Measurements from ENCODE around the gene PTPN22. TPM values are rescaled to one million over a fixed set of nuclear protein-coding genes. Genes with fewer than 3 reads are reported as not detected.
A peak's percentile ranks its signal among the peaks of the same experiment; 100 is the strongest.

The PTPN22 gene
- total and polyA plus RNA-seq, 3 donors from 2014 or later: 0.39 to 1.6 (median 1.4) TPM

- no peak for TF ChIP-seq POLR2A (IDR thresholded peaks at IDR 0.05)
- TF ChIP-seq CTCF (IDR thresholded peaks at IDR 0.05): no peak
- no peaks in the 10 kb centered on the region for H3K27me3 ChIP-seq
- H3K27ac ChIP-seq: no peak overlapping the region
- no peak overlapping the region for H3K4me3 ChIP-seq
- H3K9me3 ChIP-seq: no peaks in the 10 kb centered on the region
- WGBS, 2 donors: 88% methylated on average over 2 of the region's 2 CpGs
- DNase-seq: no peak
- no peaks in the 10 kb centered on the region for H3K36me3 ChIP-seq (ENCODE audit: low read depth, missing control alignments)
- intact Hi-C loops (cut with DNase I; ENCODE audit: low total_unique reads): loop anchor here (10.0 kb wide), 1 partner anchor 450 kb away; no protein-coding TSS in a partner anchor
- no peaks in the 10 kb centered on the region for H3K4me1 ChIP-seq
These were observed 36.8 kb downstream of the PTPN22 start for GRCh38 chr1:113834716-113835115.

- TF ChIP-seq POLR2A (IDR thresholded peaks at IDR 0.05) (no peak), CTCF (IDR thresholded peaks at IDR 0.05) (no peak)
- H3K4me3 ChIP-seq: no peak overlapping the region
- no peaks in the 10 kb centered on the region for H3K27me3 ChIP-seq
- no peak overlapping the region for H3K27ac ChIP-seq
- intact Hi-C loops (cut with DNase I; ENCODE audit: low total_unique reads): loop anchor here (10.0 kb wide), 1 partner anchor 455 kb away; no protein-coding TSS in a partner anchor
- H3K9me3 ChIP-seq: no peaks in the 10 kb centered on the region
- no peak for DNase-seq
- H3K36me3 ChIP-seq (ENCODE audit: low read depth, missing control alignments): no peaks in the 10 kb centered on the region
- 83 to 87% methylated on average over 3 of the region's 3 CpGs for WGBS, 2 donors
- H3K4me1 ChIP-seq: no peaks in the 10 kb centered on the region
These were observed 41.5 kb downstream of the PTPN22 start for GRCh38 chr1:113830039-113830438.

GRCh38 chr1:113821916-113822315, 49.6 kb downstream of the PTPN22 start:
- no peak overlapping the region for H3K27ac ChIP-seq
- TF ChIP-seq CTCF (IDR thresholded peaks at IDR 0.05): no peak
- TF ChIP-seq POLR2A (IDR thresholded peaks at IDR 0.05): no peak
- H3K27me3 ChIP-seq: no peaks in the 10 kb centered on the region
- intact Hi-C loops (cut with DNase I; ENCODE audit: low total_unique reads): no loop called here
- WGBS, 2 donors: 81 to 86% methylated on average over 1 of the region's 1 CpG
- DNase-seq: no peak
- H3K4me1 ChIP-seq: no peaks in the 10 kb centered on the region
- no peaks in the 10 kb centered on the region for H3K9me3 ChIP-seq
- no peaks in the 10 kb centered on the region for H3K36me3 ChIP-seq (ENCODE audit: low read depth, missing control alignments)
- no peak overlapping the region for H3K4me3 ChIP-seq

- H3K36me3 ChIP-seq (ENCODE audit: low read depth, missing control alignments): no peaks in the 10 kb centered on the region
- no peaks in the 10 kb centered on the region for H3K27me3 ChIP-seq
- no peak overlapping the region for H3K4me3 ChIP-seq
- 89 to 93% methylated on average over 2 of the region's 2 CpGs for WGBS, 2 donors
- H3K4me1 ChIP-seq: no peaks in the 10 kb centered on the region
- H3K27ac ChIP-seq: no peak overlapping the region
- H3K9me3 ChIP-seq: no peaks in the 10 kb centered on the region
- TF ChIP-seq CTCF (IDR thresholded peaks at IDR 0.05): no peak
- TF ChIP-seq POLR2A (IDR thresholded peaks at IDR 0.05): no peak
- DNase-seq: no peak
- intact Hi-C loops (cut with DNase I; ENCODE audit: low total_unique reads): no loop called here
These were observed 52.9 kb downstream of the PTPN22 start for GRCh38 chr1:113818578-113818977.

GRCh38 chr1:113813218-113813617, 58.3 kb downstream of the PTPN22 start:
- DNase-seq: no peak
- intact Hi-C loops (cut with DNase I; ENCODE audit: low total_unique reads): no loop called here
- H3K4me3 ChIP-seq: peak overlapping the region; percentile 91 to 96
- no peaks in the 10 kb centered on the region for H3K9me3 ChIP-seq
- TF ChIP-seq CTCF (IDR thresholded peaks at IDR 0.05): no peak
- TF ChIP-seq POLR2A (IDR thresholded peaks at IDR 0.05): no peak
- peak overlapping the region; percentile 95 for H3K27ac ChIP-seq
- no peaks in the 10 kb centered on the region for H3K36me3 ChIP-seq (ENCODE audit: low read depth, missing control alignments)
- H3K4me1 ChIP-seq: peaks cover 10% of the 10 kb centered on the region
- WGBS, 2 donors: 64 to 77% methylated on average over 15 of the region's 15 CpGs
- H3K27me3 ChIP-seq: no peaks in the 10 kb centered on the region

Data from testis (tissue), 3 donors.